ENCODE measurements around the gene BRWD1. TPM values are rescaled to one million over a fixed set of nuclear protein-coding genes. Genes with fewer than 3 reads are reported as not detected.

BRWD1 gene
- total RNA-seq (10 to 100 TPM; 30.2 to 38.8 (median 34.6) TPM), polyA plus RNA-seq (10 to 100 TPM in 1 of 2 donors, 1 to 10 TPM in 1; 8.5 to 12.7 TPM)
- long read RNA-seq, donor 1, full-length matches to known transcripts = 27 of 77 reads
- long read RNA-seq, donor 1, partial matches to known transcripts = 43 of 77 reads
- long read RNA-seq, donor 1, other reads (novel, unspliced or antisense) = 7 of 77 reads
- long read RNA-seq, donor 2, full-length matches to known transcripts = 60 of 98 reads
- long read RNA-seq, donor 2, partial matches to known transcripts = 26 of 98 reads
- long read RNA-seq, donor 2, other reads (novel, unspliced or antisense) = 12 of 98 reads
- long read RNA-seq, donor 3, full-length matches to known transcripts = 76 of 145 reads
- long read RNA-seq, donor 3, partial matches to known transcripts = 48 of 145 reads
- long read RNA-seq, donor 3, other reads (novel, unspliced or antisense) = 21 of 145 reads

DNA sequence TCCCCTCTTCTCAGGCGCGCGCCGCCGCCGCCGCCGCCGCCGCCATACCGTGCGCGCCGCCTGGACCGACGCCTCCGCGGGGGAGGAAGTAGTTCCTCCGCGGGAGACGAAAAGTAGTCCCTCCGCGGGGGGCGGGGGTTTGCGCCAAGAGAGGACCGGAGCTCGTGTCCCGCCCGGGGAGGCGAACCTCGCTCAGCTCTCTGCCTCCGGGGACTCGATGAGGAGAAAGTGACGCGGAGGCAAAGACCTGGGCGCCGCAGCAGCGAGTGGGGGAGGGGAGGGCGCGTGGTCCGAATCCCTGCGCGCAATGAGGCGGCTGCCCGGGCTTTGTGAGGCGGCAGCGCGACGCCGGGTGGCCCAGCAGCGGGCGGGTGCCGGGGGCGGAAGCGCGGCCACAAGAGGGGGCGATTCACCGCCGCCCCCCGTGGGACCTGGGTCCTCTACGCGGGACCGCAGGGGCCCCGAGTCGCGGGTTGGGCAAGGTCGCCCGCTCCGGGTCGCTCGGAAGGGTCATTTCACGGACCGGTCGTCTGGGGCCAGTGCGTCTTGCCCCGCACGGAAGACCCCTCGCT, at the start of gene BRWD1:
BRWD1 (minus strand) TSS at position 62 of the 572 bp plus-strand sequence. CDS start 141 bp downstream, outside the sequence.
- intact Hi-C loops (cut with DNase I) = loop anchor here (1.0 to 10.0 kb wide), 10 partner anchors 31 to 131 kb away; partner anchors contain the start of genes HMGN1 (in 7 of the 10) and LCA5L (in 2 of the 10)
- H3K9me3 ChIP-seq = no peaks in the 10 kb centered on the region
- DNase-seq = peak; percentile 84
- peaks cover 4 to 41% (median 21%) of the 10 kb centered on the region in 9 donors for H3K4me1 ChIP-seq
- peak within 1 kb of the TSS; percentile 94 to 100 (median 99) for H3K27ac ChIP-seq
- H3K27me3 ChIP-seq = no peaks in the 10 kb centered on the region
- peaks cover 0 to 33% (median 7%) of the 10 kb centered on the region in 9 donors for H3K36me3 ChIP-seq
- peak; percentile 77 to 90 (median 84) for ATAC-seq
- peak in 7 of 9 donors; percentile 44 to 68 (median 55) for TF ChIP-seq CTCF (IDR thresholded peaks at IDR 0.05)
- 0 to 1% methylated on average over 57 to 77 of the region's 78 CpGs for WGBS, 2 donors
- H3K4me3 ChIP-seq = peak within 1 kb of the TSS; percentile 64 to 97 (median 82)

DNA sequence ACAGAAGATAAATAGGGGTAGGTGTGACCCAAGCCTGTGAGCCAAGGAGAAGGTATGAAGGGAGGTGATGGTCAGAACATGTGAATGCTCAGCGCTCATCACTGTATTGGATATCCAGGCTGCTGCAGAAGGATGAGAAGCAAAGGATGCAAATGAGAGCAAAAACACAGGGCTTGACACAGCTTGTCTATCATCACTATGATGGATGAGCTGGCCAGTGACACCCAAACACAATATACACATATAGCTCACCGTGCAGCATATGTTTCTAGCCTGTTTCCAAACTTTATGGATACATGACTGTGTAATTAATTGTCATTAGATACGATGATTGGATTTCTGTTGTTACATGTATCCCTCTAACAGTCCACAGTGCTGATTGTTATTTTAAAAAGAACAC, 49.3 kb upstream of the BRWD1 start:
- Histone ChIP-seq H3K4me1 (no peaks in the 10 kb centered on the region), H3K4me3 (no peak overlapping the region), H3K9me3 (no peaks in the 10 kb centered on the region), H3K27me3 (no peaks in the 10 kb centered on the region), H3K36me3 (no peaks in the 10 kb centered on the region), H3K27ac (no peak overlapping the region)
- intact Hi-C loops (cut with DNase I) = no loop called here
- TF ChIP-seq CTCF (IDR thresholded peaks at IDR 0.05) = no peak
- ATAC-seq (no peak), DNase-seq (no peak)
- 91 to 94% methylated on average over 3 of the region's 3 CpGs for WGBS, 2 donors

- H3K36me3 ChIP-seq = no peaks in the 10 kb centered on the region
- WGBS, 2 donors = 73 to 76% methylated on average over 4 of the region's 4 CpGs
- DNase-seq = no peak
- H3K27me3 ChIP-seq = no peaks in the 10 kb centered on the region
- no peaks in the 10 kb centered on the region for H3K9me3 ChIP-seq
- ATAC-seq = no peak
- no peak overlapping the region for H3K27ac ChIP-seq
- H3K4me3 ChIP-seq = no peak overlapping the region
- no peaks in the 10 kb centered on the region for H3K4me1 ChIP-seq
- intact Hi-C loops (cut with DNase I) = no loop called here
- TF ChIP-seq CTCF (IDR thresholded peaks at IDR 0.05) = no peak
Measured at GRCh38 chr21:39359382-39359781, 46.0 kb upstream of the BRWD1 start.

GRCh38 chr21:39353295-39353694, 39.9 kb upstream of the BRWD1 start:
- ATAC-seq (no peak), DNase-seq (no peak)
- WGBS, 2 donors = 82 to 83% methylated on average over 3 of the region's 3 CpGs
- Histone ChIP-seq H3K27me3 (no peaks in the 10 kb centered on the region), H3K9me3 (peaks cover 0 to 6% (median 0%) of the 10 kb centered on the region in 11 donors), H3K4me1 (peaks cover 0 to 15% (median 6%) of the 10 kb centered on the region in 9 donors), H3K27ac (no peak overlapping the region), H3K36me3 (no peaks in the 10 kb centered on the region), H3K4me3 (no peak overlapping the region)
- intact Hi-C loops (cut with DNase I) = loop anchor here in 1 of 10 donors (5.0 kb wide), 1 partner anchor 34 kb away; no protein-coding TSS in a partner anchor
- no peak for TF ChIP-seq CTCF (IDR thresholded peaks at IDR 0.05)
